HK-2 (cell line): ENCODE measurements around the gene CHL1.

Experiments
- DNase-seq: peaks from one replicate; pipeline ENCODE4 v3.0.0-alpha.2; 2018; ENCODE audit not compliant: unreplicated experiment

The CHL1 gene

GRCh38 chr3:396293-396692, 199.7 kb downstream of the CHL1 start:
- DNase-seq, result no peak

DNA sequence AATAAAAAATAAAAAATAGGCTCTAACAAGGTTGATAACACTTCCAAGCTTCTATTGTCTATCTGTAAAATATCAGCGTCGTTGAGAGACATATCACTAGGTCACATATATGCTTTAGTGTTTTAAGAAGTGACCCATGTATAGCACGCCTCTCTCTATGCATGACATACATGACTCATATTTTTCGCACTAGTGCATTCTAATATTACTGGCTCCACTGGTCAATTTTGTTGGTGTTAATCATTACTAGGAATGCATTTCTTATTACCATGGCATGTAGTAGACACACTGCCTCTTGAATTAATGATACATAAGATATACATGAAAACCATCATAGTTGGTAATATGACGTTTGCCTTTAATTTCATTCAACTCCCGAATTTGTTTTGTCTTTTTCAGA, 203.1 kb downstream of the CHL1 start:
- no peak for DNase-seq

GRCh38 chr3:403826-404225, 207.3 kb downstream of the CHL1 start:
- DNase-seq, result no peak

- no peak for DNase-seq
These were observed 212.4 kb downstream of the CHL1 start for GRCh38 chr3:409011-409410.

- no peak for DNase-seq
These were observed 214.7 kb downstream of the CHL1 start for GRCh38 chr3:411226-411625.

DNA sequence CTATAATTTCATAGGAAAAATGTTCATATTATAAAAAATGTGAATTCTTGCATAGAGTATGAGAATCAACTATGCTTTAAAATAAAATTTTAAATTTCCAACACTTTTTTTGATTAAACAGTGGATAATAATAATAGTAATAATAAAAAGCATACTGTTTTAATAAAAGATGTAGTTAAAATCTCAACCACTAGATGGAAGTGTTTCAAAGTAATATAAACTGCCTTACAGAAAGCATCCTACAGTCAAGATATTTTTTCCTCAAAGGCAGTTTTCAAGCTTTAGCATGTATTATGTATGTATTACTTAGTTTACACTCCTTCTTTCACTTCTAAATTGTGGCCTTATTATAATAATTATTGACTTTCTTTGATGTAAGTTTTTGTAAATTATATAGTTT, 217.5 kb downstream of the CHL1 start:
- no peak for DNase-seq

GRCh38 chr3:418239-418929, 221.8 kb downstream of the CHL1 start:
- no peak for DNase-seq

DNA sequence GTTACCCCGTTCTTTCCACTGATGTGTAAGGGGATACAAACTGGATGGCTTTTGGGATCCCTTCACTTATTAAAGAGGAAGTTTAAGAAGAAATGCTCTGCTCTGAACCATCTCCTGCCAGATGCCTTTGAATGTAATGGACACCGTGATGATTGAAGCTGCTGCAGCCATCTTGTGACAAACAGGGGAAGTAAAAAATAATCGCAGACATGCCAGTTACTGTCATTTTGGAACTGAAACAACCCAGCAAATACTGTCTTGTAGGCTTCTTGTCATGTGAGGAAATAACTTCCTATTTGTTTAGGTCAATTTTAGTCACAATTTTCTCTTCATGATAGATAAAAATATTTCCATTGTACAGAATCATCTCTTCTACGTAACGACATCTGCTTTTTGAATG, 224.0 kb downstream of the CHL1 start:
- DNase-seq, result no peak

DNA sequence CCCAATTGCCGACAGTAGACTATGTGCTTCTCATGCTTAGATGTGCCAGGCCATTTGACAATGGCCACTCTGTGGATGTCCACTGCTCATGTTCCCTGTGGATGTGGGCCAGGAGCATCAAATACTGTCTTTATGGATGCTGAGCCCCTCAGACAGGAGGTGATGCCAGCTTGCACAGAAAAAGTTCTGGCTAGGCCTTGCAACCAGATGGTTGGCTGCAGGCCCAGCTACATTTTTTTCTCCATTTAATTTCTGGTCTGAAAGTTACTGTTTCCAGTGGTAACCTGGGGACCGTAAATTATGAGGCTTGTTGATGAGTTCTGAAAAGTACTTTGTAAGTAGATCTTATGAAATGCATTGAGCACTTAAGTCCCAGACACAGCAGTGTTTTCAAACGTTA, 228.5 kb downstream of the CHL1 start:
- no peak for DNase-seq

DNA sequence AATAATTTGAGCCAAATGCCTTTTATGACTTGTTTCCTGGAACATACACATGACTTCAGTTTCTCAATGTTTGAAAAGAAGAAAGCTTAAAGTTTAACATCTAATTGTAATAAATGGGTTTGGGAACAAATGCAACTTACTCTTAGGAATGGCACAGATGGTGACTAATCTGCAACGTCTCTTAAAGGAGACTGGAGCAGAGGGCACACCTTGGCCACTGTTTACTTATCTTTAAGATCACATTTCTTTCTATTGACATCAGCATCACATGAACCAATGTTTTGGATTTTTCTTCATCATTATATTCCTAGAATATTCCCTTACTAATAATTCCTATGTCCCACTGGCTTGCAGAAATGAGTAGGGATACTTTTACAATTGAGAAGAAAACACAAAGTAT, 229.5 kb downstream of the CHL1 start:
- DNase-seq, result no peak

DNA sequence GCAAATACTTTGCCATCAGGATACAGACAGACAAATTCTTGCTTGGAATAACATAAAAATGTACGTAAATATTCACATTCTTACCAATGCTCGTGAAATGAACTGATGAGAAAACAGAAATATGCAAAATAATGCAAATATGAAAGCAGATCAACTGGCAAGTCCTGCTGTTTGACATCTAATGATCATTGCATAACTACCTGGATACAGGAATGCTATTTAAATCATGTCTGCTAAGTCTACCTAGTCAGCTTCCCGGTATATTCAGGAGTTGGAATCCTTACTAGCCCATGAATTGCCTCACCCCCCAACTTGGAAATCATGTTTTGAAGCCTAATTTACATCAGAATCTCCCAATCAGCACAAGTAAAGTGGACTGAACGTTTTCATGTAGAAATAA, 230.6 kb downstream of the CHL1 start:
- no peak for DNase-seq

DNA sequence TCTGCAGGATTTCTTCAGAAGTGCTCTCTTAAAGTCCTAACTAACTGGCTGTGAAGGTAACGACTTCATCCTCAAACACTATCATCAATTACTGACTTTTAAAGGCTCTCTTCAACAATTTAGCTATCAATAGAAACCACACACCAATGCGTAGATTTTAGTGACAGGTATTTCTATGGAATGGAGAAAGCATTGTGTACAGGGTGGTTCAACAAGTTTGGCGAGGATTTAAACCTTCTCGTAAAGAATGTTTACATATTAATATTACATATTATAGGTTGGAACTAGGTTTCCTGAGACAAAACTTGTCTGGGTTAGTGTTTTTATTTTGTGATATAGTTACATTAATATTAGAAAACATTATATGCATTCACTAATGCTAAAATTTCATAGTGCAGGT, 233.6 kb downstream of the CHL1 start:
- DNase-seq, result no peak

DNA sequence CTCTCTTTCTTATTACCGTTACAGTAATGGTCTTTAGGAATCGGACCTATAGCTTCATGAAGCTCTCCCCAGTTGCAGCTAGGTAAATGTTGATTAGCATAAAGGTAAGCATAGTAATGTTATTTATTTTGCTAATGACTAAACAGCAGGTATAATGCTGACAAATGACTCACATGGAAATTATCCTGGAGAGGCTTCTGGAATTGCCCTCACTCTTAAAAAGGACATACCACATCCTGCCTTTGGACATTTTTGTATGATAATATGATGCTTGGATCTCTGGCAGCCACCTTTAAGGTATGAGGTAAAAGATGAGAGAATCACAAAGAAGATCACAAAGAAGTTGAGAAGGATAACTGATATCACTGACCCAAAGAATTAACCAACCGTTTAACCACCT, 238.6 kb downstream of the CHL1 start:
- DNase-seq, result no peak

DNA sequence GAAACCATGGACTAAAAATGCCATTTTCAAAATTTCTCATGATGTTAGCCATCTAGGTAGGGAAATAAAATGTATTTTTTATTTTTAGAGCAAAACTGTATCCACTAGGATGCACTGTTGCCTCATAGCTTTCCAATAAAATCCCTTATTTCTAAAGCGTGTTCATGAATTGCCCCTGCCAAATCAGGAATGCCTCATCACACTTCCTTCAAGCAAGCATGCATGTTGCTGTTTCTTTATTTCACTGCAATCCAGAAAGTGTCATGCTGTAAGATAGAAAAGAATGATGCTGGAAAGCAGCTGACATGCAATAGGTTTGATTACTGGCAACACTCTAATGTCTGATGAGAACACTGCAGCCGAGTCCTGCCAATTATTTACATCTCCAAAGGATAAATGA, 239.5 kb downstream of the CHL1 start:
- no peak for DNase-seq

GRCh38 chr3:440826-441225, 244.3 kb downstream of the CHL1 start:
- DNase-seq, result no peak

DNA sequence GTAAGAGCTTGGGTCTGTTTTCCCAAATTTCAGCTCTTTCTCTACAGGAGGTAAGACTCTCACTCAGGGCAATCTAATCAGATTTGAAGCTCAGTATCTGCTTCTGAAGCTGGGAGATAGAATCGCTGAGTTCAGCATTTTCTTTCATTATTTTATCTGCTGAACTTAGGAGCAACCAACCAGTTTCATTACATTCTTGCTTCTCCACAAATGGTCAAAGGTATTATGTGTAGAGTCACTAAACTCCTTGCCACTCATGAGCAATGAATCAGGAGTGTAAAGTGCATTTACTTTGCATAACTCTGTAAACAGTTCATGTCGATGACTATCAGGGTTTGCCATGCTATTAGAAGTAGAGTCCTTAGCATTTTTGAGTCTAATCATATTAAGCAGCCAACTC, 249.4 kb downstream of the CHL1 start:
- no peak for DNase-seq

- DNase-seq, result no peak
These were observed 251.1 kb downstream of the CHL1 start for GRCh38 chr3:447671-448070.

DNA sequence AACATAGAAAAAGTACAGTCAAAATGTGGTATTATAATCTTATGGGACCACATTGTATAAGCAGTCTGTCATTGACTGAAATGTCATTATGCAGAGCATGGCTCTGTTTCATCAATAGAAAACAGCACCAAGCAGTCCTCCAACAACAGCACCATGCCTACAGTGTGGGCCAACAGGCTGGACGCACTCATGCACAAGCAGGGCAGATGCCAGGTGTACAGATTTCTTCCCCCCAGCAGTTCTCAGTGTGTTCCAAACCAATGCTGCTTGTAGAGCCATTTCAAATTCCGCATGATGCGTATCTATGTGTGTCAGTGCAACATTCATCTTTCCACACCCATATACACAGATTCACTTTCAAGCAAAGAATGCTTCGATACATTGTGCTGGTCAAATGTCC, 253.1 kb downstream of the CHL1 start:
- DNase-seq, result no peak

DNA sequence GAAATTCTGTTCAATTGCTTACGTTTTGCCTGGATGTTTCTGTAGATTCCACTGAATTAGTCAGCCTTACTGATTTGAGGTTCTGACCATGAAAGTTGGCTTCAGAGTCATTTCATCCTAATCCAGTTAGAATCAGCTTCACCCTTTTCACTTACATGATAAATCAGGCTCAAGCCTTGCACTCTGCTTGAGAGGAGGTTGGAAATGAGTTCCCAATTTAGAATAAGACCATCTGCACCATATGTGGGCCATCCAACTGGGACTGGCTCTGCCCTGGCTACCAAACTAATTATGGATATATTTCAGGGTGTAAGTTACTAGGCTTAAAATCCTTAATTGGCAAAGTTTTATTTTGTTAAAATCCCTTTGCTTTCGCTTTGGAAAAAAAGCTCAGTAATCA, 255.7 kb downstream of the CHL1 start:
- no peak for DNase-seq

DNA sequence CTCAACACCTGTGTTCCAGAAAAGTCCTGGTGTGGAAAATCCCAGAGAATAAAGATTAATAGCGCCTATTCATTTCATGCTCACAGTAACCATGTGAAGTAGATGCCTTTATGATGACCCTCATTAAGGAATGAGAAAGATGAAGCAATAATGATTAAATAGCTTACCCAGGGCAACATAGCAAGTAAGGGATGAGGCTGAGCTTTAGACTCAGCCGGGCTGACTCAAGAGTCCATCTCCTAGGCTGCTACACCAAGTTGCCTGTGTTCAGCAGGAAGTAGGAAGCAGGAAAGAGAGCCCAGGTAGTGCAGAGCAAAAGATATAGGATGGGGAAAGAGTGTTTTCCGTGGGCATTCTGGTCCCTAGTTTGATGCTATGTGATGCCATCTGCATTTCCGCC, 256.5 kb downstream of the CHL1 start:
- no peak for DNase-seq

- DNase-seq, result no peak
These were observed 258.4 kb downstream of the CHL1 start for GRCh38 chr3:454986-455385.

DNA sequence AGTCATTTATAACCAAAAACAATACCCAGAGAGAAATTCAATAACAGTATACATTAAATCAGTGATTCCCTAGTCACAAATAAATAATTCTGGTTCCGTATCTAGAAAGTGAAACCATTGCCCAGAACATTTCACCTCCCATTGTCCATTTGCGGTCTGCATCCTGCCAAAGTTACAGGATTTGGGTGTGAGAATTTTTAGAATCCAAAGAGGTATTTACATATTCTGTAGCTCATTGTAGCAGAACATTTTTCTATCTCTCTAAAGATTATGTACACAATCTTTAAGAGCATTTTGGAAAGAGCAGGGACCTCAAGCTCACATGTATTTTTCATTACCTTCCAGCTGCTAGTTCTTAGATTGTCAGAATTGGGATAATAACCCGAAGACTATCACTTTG, 261.6 kb downstream of the CHL1 start:
- no peak for DNase-seq

DNA sequence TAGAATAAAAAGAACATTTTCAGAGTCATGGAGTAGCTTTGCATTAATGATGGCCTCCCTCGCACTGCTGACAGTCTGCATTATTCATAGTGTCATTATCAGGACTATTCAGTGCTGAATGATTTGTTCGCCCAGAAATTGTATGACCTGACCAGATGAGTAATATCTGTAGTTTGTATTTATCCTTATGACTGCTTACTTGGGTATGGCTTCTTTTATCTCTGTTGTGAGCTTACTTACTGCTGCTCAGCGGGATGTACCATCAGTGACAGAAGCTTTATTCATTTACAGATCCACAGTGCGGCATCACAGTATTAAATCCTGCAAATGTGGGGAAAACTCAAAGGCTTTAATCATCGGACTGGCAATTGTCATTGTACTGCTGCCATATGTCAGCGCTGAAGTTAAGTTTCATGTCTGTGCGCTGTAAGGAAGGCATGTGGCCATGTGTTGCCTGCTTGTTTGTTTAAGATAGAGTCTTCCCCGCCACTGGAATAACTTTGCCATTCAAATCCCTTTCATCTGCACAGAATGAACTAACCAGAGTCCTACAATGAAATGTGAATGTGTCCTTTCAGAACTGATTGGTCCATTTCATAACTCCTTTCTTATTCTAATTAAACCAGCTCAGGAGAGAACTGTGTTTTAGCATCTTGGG, 262.2 kb downstream of the CHL1 start:
- no peak for DNase-seq
